RWPE2 (cell line): Measurements from ENCODE around the gene PCNX4.
A peak's percentile ranks its signal among the peaks of the same experiment; 100 is the strongest.
"Not testable (repeated sequence)": the region's sequence is repeated elsewhere in the genome, so short reads cannot be mapped to it uniquely, and the experiment has no call there.

Source experiments
- ATAC-seq: fragments of 200-7000 bp; cut with Tn5 transposase; 3 replicates; pipeline ENCODE4 v1.9.1; 2021; ENCODE audit warnings: low read depth
- DNase-seq: peaks from one replicate; pipeline ENCODE4 v3.0.0-alpha.2; 2020; ENCODE audit warnings: low spot score
- H3K27ac ChIP-seq: fragments of 450-650 bp; 2 replicates; pipeline ENCODE4 v1.5.1; 2017; ENCODE audit warnings: mild to moderate bottlenecking; ENCODE audit not compliant: poor library complexity, severe bottlenecking
- H3K27me3 ChIP-seq: fragments of 250-450 bp; sonication (Bioruptor Pico); 2 replicates; pipeline ENCODE4 v1.5.1; 2021; ENCODE audit warnings: mild to moderate bottlenecking, moderate library complexity; ENCODE audit not compliant: insufficient read depth, poor library complexity, severe bottlenecking
- H3K36me3 ChIP-seq: fragments of 250-450 bp; sonication (Bioruptor Pico); 2 replicates; pipeline ENCODE4 v1.5.1; 2020; ENCODE audit warnings: low read depth, mild to moderate bottlenecking, moderate library complexity
- H3K4me1 ChIP-seq: fragments of 250-450 bp; sonication (Bioruptor Pico); 2 replicates; pipeline ENCODE4 v1.5.1; 2021; ENCODE audit warnings: mild to moderate bottlenecking, moderate library complexity; ENCODE audit not compliant: insufficient read depth, poor library complexity, severe bottlenecking
- H3K4me3 ChIP-seq: fragments of 250-450 bp; sonication (Bioruptor Pico); 2 replicates; pipeline ENCODE4 v1.5.1; 2021; ENCODE audit warnings: mild to moderate bottlenecking, moderate library complexity; ENCODE audit not compliant: severe bottlenecking
- H3K9me3 ChIP-seq: fragments of 250-450 bp; sonication (Bioruptor Pico); 2 replicates; pipeline ENCODE4 v1.5.1; 2021; ENCODE audit warnings: mild to moderate bottlenecking, moderate library complexity; ENCODE audit not compliant: severe bottlenecking
- TF ChIP-seq, protein P1 (sequence below): fragments of 450-650 bp; IDR thresholded peaks from one replicate; pipeline ENCODE4 v1.5.1; 2017; ENCODE audit warnings: mild to moderate bottlenecking, moderate library complexity; ENCODE audit not compliant: poor library complexity, severe bottlenecking

The PCNX4 gene

GRCh38 chr14:60091550-60092525, at the start of gene PCNX4:
Gene PCNX4 (plus strand): TSS chr14:60091923. CDS start chr14:60107639, 15,716 bp downstream.
- ATAC-seq = peak; percentile 92
- Histone ChIP-seq H3K36me3 (peaks cover 8% of the 10 kb centered on the region; the same call in 1 of the 2 replicates), H3K9me3 (no peaks in the 10 kb centered on the region)

GRCh38 chr14:60047976-60048375, 43.7 kb upstream of the PCNX4 start:
- not testable (repeated sequence) for H3K9me3 ChIP-seq, H3K4me3 ChIP-seq, DNase-seq, ATAC-seq, H3K27ac ChIP-seq, H3K27me3 ChIP-seq, H3K36me3 ChIP-seq, H3K4me1 ChIP-seq

More at GRCh38 chr14:60091550-60092525, at the start of gene PCNX4:
- peak within 1 kb of the TSS; percentile 57 for H3K4me3 ChIP-seq
- no peaks in the 10 kb centered on the region for H3K27me3 ChIP-seq
- H3K4me1 ChIP-seq = peaks cover 32% of the 10 kb centered on the region
- TF ChIP-seq, protein P1, sequence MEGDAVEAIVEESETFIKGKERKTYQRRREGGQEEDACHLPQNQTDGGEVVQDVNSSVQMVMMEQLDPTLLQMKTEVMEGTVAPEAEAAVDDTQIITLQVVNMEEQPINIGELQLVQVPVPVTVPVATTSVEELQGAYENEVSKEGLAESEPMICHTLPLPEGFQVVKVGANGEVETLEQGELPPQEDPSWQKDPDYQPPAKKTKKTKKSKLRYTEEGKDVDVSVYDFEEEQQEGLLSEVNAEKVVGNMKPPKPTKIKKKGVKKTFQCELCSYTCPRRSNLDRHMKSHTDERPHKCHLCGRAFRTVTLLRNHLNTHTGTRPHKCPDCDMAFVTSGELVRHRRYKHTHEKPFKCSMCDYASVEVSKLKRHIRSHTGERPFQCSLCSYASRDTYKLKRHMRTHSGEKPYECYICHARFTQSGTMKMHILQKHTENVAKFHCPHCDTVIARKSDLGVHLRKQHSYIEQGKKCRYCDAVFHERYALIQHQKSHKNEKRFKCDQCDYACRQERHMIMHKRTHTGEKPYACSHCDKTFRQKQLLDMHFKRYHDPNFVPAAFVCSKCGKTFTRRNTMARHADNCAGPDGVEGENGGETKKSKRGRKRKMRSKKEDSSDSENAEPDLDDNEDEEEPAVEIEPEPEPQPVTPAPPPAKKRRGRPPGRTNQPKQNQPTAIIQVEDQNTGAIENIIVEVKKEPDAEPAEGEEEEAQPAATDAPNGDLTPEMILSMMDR = no peak
- peak within 1 kb of the TSS; percentile 94 for H3K27ac ChIP-seq
- peak; percentile 99 for DNase-seq

DNA sequence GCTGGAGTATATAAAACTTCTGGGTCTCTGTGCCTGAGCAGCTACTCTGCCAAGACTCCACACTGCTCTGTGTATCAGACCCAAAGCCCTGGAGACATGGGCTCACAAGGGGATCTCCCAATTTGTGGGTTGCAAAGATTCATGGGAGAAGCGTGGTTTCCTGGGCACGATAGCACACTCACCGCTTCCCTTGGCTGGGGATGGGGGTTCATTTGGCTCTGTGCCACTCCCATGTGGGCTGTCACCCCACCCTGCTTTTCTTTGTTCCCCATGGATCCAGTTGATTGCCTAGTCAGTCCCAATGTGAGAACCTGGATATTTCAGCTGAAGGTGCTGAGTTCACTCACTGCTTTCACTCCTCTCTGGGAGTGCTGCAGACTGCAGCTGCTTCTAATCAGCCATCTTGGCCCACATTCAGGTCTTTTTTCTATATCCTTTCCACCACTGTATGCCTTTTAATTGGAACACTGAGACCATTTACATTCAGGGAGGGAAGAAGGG, 40.0 kb upstream of the PCNX4 start:
- DNase-seq (no peak), ATAC-seq (no peak)
- TF ChIP-seq, protein P1 = no peak
- Histone ChIP-seq H3K27ac (no peak overlapping the region), H3K9me3 (no peaks in the 10 kb centered on the region), H3K27me3 (peaks cover 13% of the 10 kb centered on the region), H3K4me3 (no peak overlapping the region), H3K36me3 (no peaks in the 10 kb centered on the region), H3K4me1 (no peaks in the 10 kb centered on the region)

GRCh38 chr14:60058087-60058486, 33.6 kb upstream of the PCNX4 start:
- no peak for DNase-seq
- no peak overlapping the region for H3K27ac ChIP-seq
- H3K27me3 ChIP-seq = peaks cover 11% of the 10 kb centered on the region
- H3K36me3 ChIP-seq = no peaks in the 10 kb centered on the region
- no peak overlapping the region for H3K4me3 ChIP-seq
- no peak for ATAC-seq
- TF ChIP-seq, protein P1 = no peak
- no peaks in the 10 kb centered on the region for H3K9me3 ChIP-seq
- H3K4me1 ChIP-seq = peaks cover 10% of the 10 kb centered on the region

DNA sequence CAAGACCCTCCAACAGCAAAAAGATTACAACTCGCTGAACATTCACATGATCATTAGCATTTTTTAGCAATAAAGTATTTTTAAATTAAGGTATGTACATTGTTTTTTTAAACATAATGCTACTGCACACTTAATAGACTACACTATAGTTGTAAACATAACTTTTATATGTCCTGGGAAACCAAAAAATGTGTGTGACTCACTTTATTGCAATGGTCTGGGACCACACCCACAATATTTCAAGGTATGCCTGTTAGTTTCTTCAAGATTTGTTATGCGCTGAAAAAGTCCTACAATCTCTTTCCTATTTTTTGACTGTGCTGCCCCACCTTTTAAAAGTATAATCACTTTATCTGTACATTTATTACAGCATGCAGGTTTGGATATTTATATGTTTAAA, 30.4 kb upstream of the PCNX4 start:
- ATAC-seq (peak; percentile 94), DNase-seq (no peak)
- Histone ChIP-seq H3K9me3 (no peaks in the 10 kb centered on the region), H3K36me3 (no peaks in the 10 kb centered on the region), H3K27ac (no peak overlapping the region), H3K27me3 (peaks cover 6% of the 10 kb centered on the region), H3K4me1 (peaks cover 10% of the 10 kb centered on the region), H3K4me3 (no peak overlapping the region)
- TF ChIP-seq, protein P1 = no peak
